ENCODE results near the gene BLTP1. TPM values are rescaled to one million over a fixed set of nuclear protein-coding genes. Genes with fewer than 3 reads are reported as not detected.

Gene BLTP1
- total RNA-seq, 6 experiments from 2014 or later, result 25.6 to 30.7 (median 29.3) TPM

GRCh38 chr4:122150931-122151330, 1.2 kb upstream of the BLTP1 start:
- Mint-ChIP-seq H3K27ac (peak overlapping the region; percentile 92; the same call in 1 of the 2 replicates), H3K36me3 (ENCODE audit: low read depth) (peaks cover 6% of the 10 kb centered on the region), H3K4me3 (peak overlapping the region; percentile 94), H3K9me3 (no peaks in the 10 kb centered on the region), H3K27me3 (ENCODE audit: insufficient read depth) (no peaks in the 10 kb centered on the region; the same call in 1 of the 2 replicates), H3K4me1 (ENCODE audit: low read depth) (peaks cover 34% of the 10 kb centered on the region)
- no peak for DNase-seq
- no peak for TF ChIP-seq CTCF (IDR thresholded peaks at IDR 0.05)

DNA sequence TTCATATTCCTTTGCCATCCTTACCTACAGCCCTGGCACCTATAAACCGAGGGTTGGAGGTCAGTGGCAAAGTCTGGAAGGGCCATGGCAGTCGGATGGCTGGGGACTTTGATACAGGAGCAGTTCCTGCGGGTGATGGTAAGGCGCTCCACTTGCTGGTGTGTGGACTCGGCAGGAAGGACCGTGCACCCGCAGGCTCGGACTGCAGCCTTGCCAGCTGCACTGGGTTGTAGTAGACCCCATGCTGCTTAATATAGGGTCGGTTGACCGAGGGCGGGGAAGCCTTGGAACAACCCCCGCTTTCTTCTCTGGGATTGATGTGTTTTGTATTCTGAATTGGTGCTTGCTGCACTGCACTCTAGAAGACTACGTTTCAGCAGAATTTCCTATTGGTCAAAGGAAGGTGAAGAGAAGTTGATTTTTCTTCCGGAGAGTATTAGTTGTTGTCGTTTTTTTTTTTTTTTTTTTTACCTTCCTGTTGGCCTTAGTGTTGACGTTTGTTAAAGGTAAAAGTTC, 638 bp downstream of the BLTP1 start:
- no peak for TF ChIP-seq CTCF (IDR thresholded peaks at IDR 0.05)
- peak; percentile 18 for DNase-seq
- no peaks in the 10 kb centered on the region for H3K9me3 Mint-ChIP-seq
- peaks cover 16% of the 10 kb centered on the region for H3K36me3 Mint-ChIP-seq (ENCODE audit: low read depth)
- H3K4me3 Mint-ChIP-seq, result peak overlapping the region; percentile 94
- no peaks in the 10 kb centered on the region for H3K27me3 Mint-ChIP-seq (ENCODE audit: insufficient read depth)
- H3K4me1 Mint-ChIP-seq (ENCODE audit: low read depth), result peaks cover 44% of the 10 kb centered on the region
- H3K27ac Mint-ChIP-seq, result peak overlapping the region; percentile 61

DNA sequence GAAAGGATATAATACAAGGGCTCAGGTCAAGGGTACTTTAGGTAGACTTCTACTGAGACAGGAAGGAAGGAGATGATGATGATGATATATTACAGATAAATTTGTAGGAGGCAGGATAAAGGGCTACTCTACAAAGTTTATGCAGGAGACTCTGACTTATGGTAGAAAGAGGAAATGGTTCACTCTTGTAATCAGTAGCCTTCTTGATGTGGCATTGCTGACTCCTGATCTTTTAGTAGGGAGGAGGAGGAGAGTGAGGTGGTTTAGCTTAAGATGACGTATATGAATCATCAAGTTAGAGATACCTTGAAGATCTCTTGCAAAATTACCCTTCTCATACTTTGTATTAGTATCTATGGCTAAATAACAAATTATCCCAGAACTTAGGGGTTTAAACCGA, 4.7 kb downstream of the BLTP1 start:
- no peak for TF ChIP-seq CTCF (IDR thresholded peaks at IDR 0.05)
- no peak overlapping the region for H3K27ac Mint-ChIP-seq
- H3K4me3 Mint-ChIP-seq, result no peak overlapping the region
- H3K9me3 Mint-ChIP-seq, result no peaks in the 10 kb centered on the region
- peaks cover 16% of the 10 kb centered on the region for H3K36me3 Mint-ChIP-seq (ENCODE audit: low read depth)
- peaks cover 40% of the 10 kb centered on the region for H3K4me1 Mint-ChIP-seq (ENCODE audit: low read depth)
- no peak for DNase-seq
- no peaks in the 10 kb centered on the region for H3K27me3 Mint-ChIP-seq (ENCODE audit: insufficient read depth)

DNA sequence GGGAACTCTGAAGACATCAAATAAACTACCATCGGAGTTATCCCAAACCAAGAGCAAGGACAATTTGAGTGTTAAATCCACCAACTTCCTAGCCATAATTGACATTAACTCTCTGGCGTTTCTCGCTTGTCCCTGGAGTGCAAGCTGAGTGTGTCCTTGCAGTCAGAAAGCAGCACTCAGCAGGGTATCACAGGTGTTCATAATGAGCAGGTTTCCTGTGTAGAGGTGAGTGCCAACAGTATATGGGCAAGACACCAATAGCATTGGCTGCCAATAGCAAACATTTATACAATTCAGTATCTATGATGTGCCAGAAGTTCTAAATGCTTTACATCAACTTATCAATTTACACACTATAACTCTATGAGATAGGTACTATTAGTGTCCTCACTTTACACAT, 11.2 kb downstream of the BLTP1 start:
- H3K27ac Mint-ChIP-seq, result no peak overlapping the region
- no peaks in the 10 kb centered on the region; the same call in 1 of the 2 replicates for H3K36me3 Mint-ChIP-seq (ENCODE audit: low read depth)
- peaks cover 10% of the 10 kb centered on the region for H3K4me1 Mint-ChIP-seq (ENCODE audit: low read depth)
- no peaks in the 10 kb centered on the region for H3K27me3 Mint-ChIP-seq (ENCODE audit: insufficient read depth)
- no peaks in the 10 kb centered on the region for H3K9me3 Mint-ChIP-seq
- H3K4me3 Mint-ChIP-seq, result no peak overlapping the region
- TF ChIP-seq CTCF (IDR thresholded peaks at IDR 0.05), result no peak
- DNase-seq, result no peak

GRCh38 chr4:122163767-122164166, 11.6 kb downstream of the BLTP1 start:
- Mint-ChIP-seq H3K27ac (no peak overlapping the region), H3K4me1 (ENCODE audit: low read depth) (peaks cover 10% of the 10 kb centered on the region), H3K9me3 (no peaks in the 10 kb centered on the region), H3K27me3 (ENCODE audit: insufficient read depth) (no peaks in the 10 kb centered on the region), H3K36me3 (ENCODE audit: low read depth) (no peaks in the 10 kb centered on the region; the same call in 1 of the 2 replicates), H3K4me3 (no peak overlapping the region)
- TF ChIP-seq CTCF (IDR thresholded peaks at IDR 0.05), result no peak
- DNase-seq, result no peak

Measured in HFFc6 (cell line).